ENCODE measurements around the gene GHR. TPM values are rescaled to one million over a fixed set of nuclear protein-coding genes. Genes with fewer than 3 reads are reported as not detected.

Gene GHR
- polyA plus RNA-seq, 1 donor from 2014 or later, result 0.31 TPM

GRCh38 chr5:42569953-42570548, 146.8 kb downstream of the GHR start:
- TF ChIP-seq RAD21 (conservative IDR thresholded peaks at IDR 0.05) (no peak), REST (IDR thresholded peaks at IDR 0.05; ENCODE audit: borderline replicate concordance) (no peak), TAF1 (IDR thresholded peaks at IDR 0.05; ENCODE audit: low read depth) (no peak), CTCF (IDR thresholded peaks at IDR 0.05; ENCODE audit: poor library complexity, severe bottlenecking) (no peak), MXI1 (conservative IDR thresholded peaks at IDR 0.05; ENCODE audit: poor library complexity, severe bottlenecking) (no peak), EZH2 (IDR thresholded peaks at IDR 0.05; ENCODE audit: borderline replicate concordance, insufficient read depth, low read length, poor library complexity, severe bottlenecking) (no peak), SMC3 (conservative IDR thresholded peaks at IDR 0.05; ENCODE audit: poor library complexity) (no peak), POLR2AphosphoS5 (IDR thresholded peaks at IDR 0.05) (peak; percentile 53), EP300 (conservative IDR thresholded peaks at IDR 0.05; ENCODE audit: poor library complexity, severe bottlenecking) (peak; percentile 60)
- no peak overlapping the region for H2AFZ ChIP-seq (ENCODE audit: low read depth, low read length)
- no peaks in the 10 kb centered on the region for H3F3A ChIP-seq (ENCODE audit: insufficient read depth, low read length, poor library complexity, severe bottlenecking)
- no peaks in the 10 kb centered on the region for H3K9me3 ChIP-seq (ENCODE audit: low read length)
- no peaks in the 10 kb centered on the region for H4K20me1 ChIP-seq (ENCODE audit: insufficient read depth)
- H3K27ac ChIP-seq (ENCODE audit: low read length), result no peak overlapping the region
- no peaks in the 10 kb centered on the region for H3K9me2 ChIP-seq (ENCODE audit: insufficient read depth, low read length)
- H3K9ac ChIP-seq (ENCODE audit: low read length), result no peak overlapping the region
- H3K79me2 ChIP-seq (replicated peaks; ENCODE audit: insufficient read depth, low read length), result no peaks in the 10 kb centered on the region
- H3K27me3 ChIP-seq (ENCODE audit: insufficient read depth, low read depth, low read length), result no peaks in the 10 kb centered on the region
- no peak overlapping the region for H3K4me3 ChIP-seq (ENCODE audit: low read length)
- H3K36me3 ChIP-seq (ENCODE audit: insufficient read depth, low read length), result no peaks in the 10 kb centered on the region
- no peak overlapping the region for H3K4me2 ChIP-seq (ENCODE audit: low read length)

GRCh38 chr5:42570966-42571960, 148.0 kb downstream of the GHR start:
- TF ChIP-seq EP300 (conservative IDR thresholded peaks at IDR 0.05; ENCODE audit: poor library complexity, severe bottlenecking) (no peak), POLR2AphosphoS5 (IDR thresholded peaks at IDR 0.05) (peak; percentile 30), EZH2 (IDR thresholded peaks at IDR 0.05; ENCODE audit: borderline replicate concordance, insufficient read depth, low read length, poor library complexity, severe bottlenecking) (no peak), MXI1 (conservative IDR thresholded peaks at IDR 0.05; ENCODE audit: poor library complexity, severe bottlenecking) (no peak)
- Histone ChIP-seq H3K9me3 (ENCODE audit: low read length) (no peaks in the 10 kb centered on the region), H3K9me2 (ENCODE audit: insufficient read depth, low read length) (no peaks in the 10 kb centered on the region), H3K27me3 (ENCODE audit: insufficient read depth, low read depth, low read length) (no peaks in the 10 kb centered on the region), H3K9ac (ENCODE audit: low read length) (no peak overlapping the region), H3K79me2 (replicated peaks; ENCODE audit: insufficient read depth, low read length) (no peaks in the 10 kb centered on the region), H3K36me3 (ENCODE audit: insufficient read depth, low read length) (no peaks in the 10 kb centered on the region), H3K27ac (ENCODE audit: low read length) (no peak overlapping the region), H2AFZ (ENCODE audit: low read depth, low read length) (no peak overlapping the region), H3K4me3 (ENCODE audit: low read length) (no peak overlapping the region), H4K20me1 (ENCODE audit: insufficient read depth) (no peaks in the 10 kb centered on the region), H3K4me2 (ENCODE audit: low read length) (no peak overlapping the region), H3F3A (ENCODE audit: insufficient read depth, low read length, poor library complexity, severe bottlenecking) (no peaks in the 10 kb centered on the region)

Measured in neural cell (in vitro differentiated cells).